HepG2 (cell line): ENCODE measurements around the gene PPM1G. TPM values are rescaled to one million over a fixed set of nuclear protein-coding genes. Genes with fewer than 3 reads are reported as not detected.

Source experiments
- GRHL1 ChIP-seq: sonication (generic); formaldehyde crosslinking; conservative IDR thresholded peaks from 2 replicates; pipeline ENCODE4 v1.8.0; 2022; ENCODE audit warnings: missing genetic modification reagents
- GZF1 ChIP-seq: sonication (generic); formaldehyde crosslinking; IDR thresholded peaks from 2 replicates; pipeline ENCODE4 v1.5.1; 2020; ENCODE audit warnings: mild to moderate bottlenecking, missing genetic modification reagents
- MXD1 ChIP-seq: sonication (generic); formaldehyde crosslinking; IDR thresholded peaks from 2 replicates; pipeline ENCODE4 v1.4.0; 2020; ENCODE audit warnings: mild to moderate bottlenecking, missing genetic modification reagents
- NAIF1 ChIP-seq: sonication (generic); formaldehyde crosslinking; IDR thresholded peaks from 2 replicates; pipeline ENCODE4 v1.5.0; 2020; ENCODE audit warnings: mild to moderate bottlenecking, missing genetic modification reagents, borderline replicate concordance
- NCOR1 ChIP-seq: fragments of 200-600 bp; sonication (generic); IDR thresholded peaks from 2 replicates; pipeline ENCODE4 v1.7.0; 2017; ENCODE audit warnings: antibody characterized with exemption, low read length, borderline replicate concordance
- NR2F2 ChIP-seq: IDR thresholded peaks from 2 replicates; pipeline ENCODE4 v1.6.1; 2012; ENCODE audit warnings: low read depth, inconsistent platforms, borderline replicate concordance
- SALL1 ChIP-seq: sonication (generic); formaldehyde crosslinking; IDR thresholded peaks from 2 replicates; pipeline ENCODE4 v1.8.0; 2022; ENCODE audit warnings: mild to moderate bottlenecking, missing genetic modification reagents
- ZBTB40 ChIP-seq, 2 experiments: fragments of 450-650 bp in 1 of 2; sonication (generic) in 1 of 2; formaldehyde crosslinking in 1 of 2; IDR thresholded peaks; 2 replicates each; pipeline versions ENCODE4 v1.6.1 to v1.8.0; 2016 to 2022; ENCODE audit warnings: antibody characterized with exemption in 1 of 2, mild to moderate bottlenecking in 1 of 2, missing genetic modification reagents in 1 of 2
- ZC3H4 ChIP-seq: sonication (generic); formaldehyde crosslinking; IDR thresholded peaks from 2 replicates; pipeline ENCODE4 v1.4.0; 2020; ENCODE audit warnings: missing genetic modification reagents, borderline replicate concordance
- ZFP90 ChIP-seq: sonication (generic); formaldehyde crosslinking; IDR thresholded peaks from 2 replicates; pipeline ENCODE4 v1.8.0; 2022; ENCODE audit warnings: missing genetic modification reagents, mild to moderate bottlenecking, inconsistent platforms, borderline replicate concordance
- ZNF234 ChIP-seq: sonication (generic); formaldehyde crosslinking; conservative IDR thresholded peaks from 2 replicates; pipeline ENCODE4 v1.5.1; 2020; ENCODE audit warnings: mild to moderate bottlenecking, missing genetic modification reagents
- ZNF276 ChIP-seq: sonication (generic); formaldehyde crosslinking; IDR thresholded peaks from 2 replicates; pipeline ENCODE4 v1.4.0; 2020; ENCODE audit warnings: mild to moderate bottlenecking, low read depth, missing genetic modification reagents
- ZNF382 ChIP-seq: sonication (generic); formaldehyde crosslinking; IDR thresholded peaks from 2 replicates; pipeline ENCODE4 v1.5.0; 2020; ENCODE audit warnings: missing genetic modification reagents, mild to moderate bottlenecking, borderline replicate concordance
- ZNF615 ChIP-seq: sonication (generic); formaldehyde crosslinking; IDR thresholded peaks from 2 replicates; pipeline ENCODE4 v1.5.0; 2020; ENCODE audit warnings: mild to moderate bottlenecking, missing genetic modification reagents, borderline replicate concordance
- polyA plus RNA-seq, 8 experiments: library from polyadenylated mRNA; depleted of rRNA in 3 of 8; stranded (reverse) in 7 of 8; unstranded in 1 of 8; fragments of >200 nt; fragmentation: Illumina TruSeq in 4 of 8; extraction: Trizol in 4 of 8; gene quantifications; 2 replicates each; pipeline versions ENCODE4 v1.2.1 to v1.2.3, GENCODE V29; 2011 to 2016; ENCODE audit warnings: low read depth in 4 of 8, missing spikeins in 1 of 8, mixed read lengths in 1 of 8; ENCODE audit not compliant: insufficient read depth in 1 of 8
- total RNA-seq, 5 experiments: library from RNA; depleted of rRNA; stranded (reverse); fragments of >200 nt; fragmentation: Illumina TruSeq; extraction: Trizol; gene quantifications; 2 replicates each; pipeline ENCODE4 v1.2.3, GENCODE V29; 2016; ENCODE audit warnings: low read depth in 1 of 5

PPM1G gene
- total and polyA plus RNA-seq, 2 of the 13 experiments (the other 11 are each of a cell fraction or from before 2014, with no cell fraction given), result 58.2 to 213 TPM

GRCh38 chr2:27380626-27381545 lies 28.5 kb downstream of the PPM1G start, which contains the start of gene ZNF513 (continued):
- TF ChIP-seq ZBTB40 (IDR thresholded peaks at IDR 0.05) (no peak; the same call in 1 of the 2 replicates), ZBTB40 (CRISPR knock-in tag; IDR thresholded peaks at IDR 0.05) (no peak), ZC3H4 (CRISPR knock-in tag) (peak; percentile 39; the same call in 1 of the 2 replicates), GRHL1 (CRISPR knock-in tag) (no peak), SALL1 (CRISPR knock-in tag) (peak; percentile 34; the same call in 1 of the 2 replicates), MXD1 (CRISPR knock-in tag) (peak; percentile 57; the same call in 1 of the 2 replicates), ZNF382 (no peak), NCOR1 (no peak), NR2F2 (no peak; the same call in 1 of the 2 replicates), ZNF276 (CRISPR knock-in tag) (no peak), ZFP90 (no peak), NAIF1 (CRISPR knock-in tag) (no peak), ZNF234 (CRISPR knock-in tag) (no peak), ZNF615 (no peak; the same call in 1 of the 2 replicates), GZF1 (CRISPR knock-in tag) (no peak)
